HG03457 (cell line): ENCODE data around the gene SUN2.
A peak's percentile ranks its signal among the peaks of the same experiment; 100 is the strongest.

ENCODE experiments used
- ATAC-seq: cut with Tn5 transposase; IDR thresholded peaks from one replicate; pipeline ENCODE4 v1.9.1; 2021; ENCODE audit warnings: moderate number of reproducible peaks; ENCODE audit not compliant: unreplicated experiment

The SUN2 gene

GRCh38 chr22:38754751-38755154 lies 1.0 kb downstream of the SUN2 start:
- ATAC-seq, result no peak

GRCh38 chr22:38753948-38754750 lies 1.6 kb downstream of the SUN2 start:
- ATAC-seq, result no peak

- peak; percentile 28 for ATAC-seq
Observed at GRCh38 chr22:38751422-38752346, 4.1 kb downstream of the SUN2 start.

GRCh38 chr22:38751066-38751421 lies 4.8 kb downstream of the SUN2 start:
- no peak for ATAC-seq

- no peak for ATAC-seq
Observed at GRCh38 chr22:38750638-38751037, 5.2 kb downstream of the SUN2 start.

- ATAC-seq, result no peak
Observed at GRCh38 chr22:38750104-38750503, 5.7 kb downstream of the SUN2 start.

GRCh38 chr22:38748487-38749136 lies 7.2 kb downstream of the SUN2 start:
- no peak for ATAC-seq

- ATAC-seq, result no peak
Observed at GRCh38 chr22:38745676-38746460, 9.9 kb downstream of the SUN2 start.

GRCh38 chr22:38744981-38745380 lies 10.8 kb downstream of the SUN2 start:
- ATAC-seq, result no peak

- no peak for ATAC-seq
Observed at GRCh38 chr22:38742176-38742942, 13.4 kb downstream of the SUN2 start.

- ATAC-seq, result no peak
Observed at GRCh38 chr22:38741576-38741975, 14.2 kb downstream of the SUN2 start.

- ATAC-seq, result no peak
Observed at GRCh38 chr22:38741166-38741565, 14.6 kb downstream of the SUN2 start.

- no peak for ATAC-seq
Observed at GRCh38 chr22:38740754-38741153, 15.0 kb downstream of the SUN2 start.

GRCh38 chr22:38740116-38740723 lies 15.6 kb downstream of the SUN2 start:
- ATAC-seq, result no peak

GRCh38 chr22:38739300-38740055 lies 16.3 kb downstream of the SUN2 start:
- no peak for ATAC-seq

- no peak for ATAC-seq
Observed at GRCh38 chr22:38738475-38739070, 17.2 kb downstream of the SUN2 start.

- ATAC-seq, result no peak
Observed at GRCh38 chr22:38737302-38738060, 18.3 kb downstream of the SUN2 start.

GRCh38 chr22:38736257-38736570 lies 19.6 kb downstream of the SUN2 start:
- no peak for ATAC-seq
